Dermis lymphatic vessel endothelial cell (primary cell): ENCODE measurements around the gene PUS3. TPM values are rescaled to one million over a fixed set of nuclear protein-coding genes. Genes with fewer than 3 reads are reported as not detected.

Experiments
- total RNA-seq: library from RNA; depleted of rRNA; stranded (reverse); fragments of >200 nt; gene quantifications from 2 replicates; pipeline ENCODE4 v1.2.1, GENCODE V29; 2014

The PUS3 gene
- 7.4 and 13.1 TPM in 2 replicates for total RNA-seq

GRCh38 chr11:125902927-125903710, at the start of gene PUS3:
Gene PUS3 (minus strand): TSS chr11:125903206. CDS start chr11:125896284, 6,922 bp downstream.

GRCh38 chr11:125945797-125946520, 43.0 kb upstream of the PUS3 start, which contains the start of gene VSIG10L2:
Gene VSIG10L2 (plus strand): TSS chr11:125946044. CDS start chr11:125946056, 12 bp downstream.

DNA sequence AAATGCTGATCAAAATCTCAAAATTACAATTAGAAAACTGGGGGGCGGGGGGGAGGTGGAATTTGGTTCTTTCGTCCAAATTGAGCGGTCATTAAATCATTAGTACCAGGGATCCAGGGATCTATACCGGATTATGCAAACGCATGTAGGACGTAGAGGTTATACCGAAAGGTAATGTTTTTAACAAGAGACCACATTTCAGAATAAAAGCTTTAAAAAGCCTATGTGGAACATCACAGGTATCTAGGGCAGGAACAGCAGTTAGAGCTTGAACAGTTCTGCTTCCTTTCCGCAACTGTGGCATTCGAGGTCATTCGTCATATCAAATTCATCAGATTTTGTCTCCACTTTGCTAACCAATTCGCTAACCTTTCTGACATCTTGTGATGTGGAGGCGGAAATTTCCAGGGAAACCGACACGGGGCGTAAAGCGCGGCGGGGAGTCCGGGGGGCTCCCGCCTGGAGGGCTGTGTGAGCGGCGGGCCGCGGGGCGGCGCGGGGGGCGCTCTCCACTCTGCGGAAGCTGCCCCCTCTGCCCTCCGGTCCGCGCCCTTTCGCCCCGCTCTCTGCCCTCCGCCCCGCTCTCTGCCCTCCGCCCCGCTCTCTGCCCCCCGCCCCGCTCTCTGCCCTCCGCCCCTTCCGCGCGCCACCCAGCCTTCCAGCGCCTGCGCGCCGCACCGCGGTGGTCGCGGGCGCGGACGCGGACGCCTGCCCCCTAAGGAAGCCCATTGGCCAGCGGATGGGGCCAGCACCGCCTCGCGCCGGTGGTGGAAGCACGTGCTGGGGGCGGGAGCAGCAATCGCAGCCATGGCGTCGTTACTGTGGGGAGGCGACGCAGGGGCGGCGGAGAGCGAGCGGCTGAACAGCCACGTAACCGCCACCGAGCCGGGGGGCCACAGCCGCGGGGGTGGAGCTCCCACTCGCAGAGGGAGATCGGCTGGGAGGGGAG, 979 bp upstream of the PUS3 start, which contains the start of gene DDX25:
Gene DDX25 (plus strand): TSS at position 798 of the 949 bp plus-strand sequence. CDS start 10 bp downstream, at position 808.

DNA sequence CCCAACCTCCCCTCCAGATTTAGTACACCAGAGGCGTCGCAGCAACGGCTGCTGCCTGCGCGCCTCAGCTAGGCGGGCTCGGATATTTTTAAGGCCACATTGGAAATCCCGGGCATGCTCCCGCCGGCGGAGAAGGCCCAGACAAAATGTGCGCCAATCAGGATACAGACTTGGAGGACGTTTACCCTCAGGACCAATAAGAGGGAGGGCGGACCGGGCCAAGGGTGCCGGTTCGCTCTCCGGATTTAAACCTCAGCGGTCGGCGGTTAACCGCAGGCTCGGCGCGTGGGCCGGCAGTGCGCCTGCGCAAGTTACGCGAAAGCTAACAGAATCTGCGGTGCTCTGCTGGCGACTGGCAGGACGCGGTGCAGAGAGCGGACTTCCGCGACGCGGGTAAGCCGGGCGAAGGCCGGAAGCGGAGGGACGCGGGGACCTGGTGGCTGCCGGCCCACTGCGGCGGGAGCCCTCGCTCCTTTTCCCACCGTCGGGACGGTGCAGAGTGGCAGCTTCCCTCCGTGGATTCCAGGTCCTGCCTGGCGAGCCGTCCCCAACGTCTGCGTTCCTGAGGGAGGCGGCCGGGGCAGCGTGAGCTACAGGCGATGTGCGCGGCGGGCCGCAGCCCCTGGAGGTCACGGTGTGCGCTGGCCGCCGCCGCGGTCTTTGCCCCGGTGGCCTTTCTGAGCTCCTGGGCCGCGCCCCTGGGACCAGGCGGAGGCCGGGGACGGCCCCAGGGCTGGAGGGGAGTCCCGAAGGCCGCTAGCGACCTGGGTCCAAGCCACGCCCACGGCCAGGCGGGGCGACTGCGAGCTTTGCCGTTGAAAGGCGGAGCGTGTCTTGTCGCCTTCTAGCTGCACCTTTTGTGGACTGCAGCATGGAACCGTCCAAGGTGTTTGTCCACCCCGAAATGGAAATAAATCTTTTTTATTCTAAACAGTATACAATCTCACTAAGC, 15.4 kb downstream of the PUS3 start, which contains the start of gene HYLS1:
Gene HYLS1 (plus strand): TSS at position 296 of the 952 bp plus-strand sequence. CDS start 11,701 bp downstream, outside the sequence.

Other genes starting within 250 kb of the PUS3 start
- not detected in 2 replicates for gene ACRV1, start 222.4 kb downstream of the PUS3 start, total RNA-seq
- gene PATE1, start 156.9 kb downstream of the PUS3 start, total RNA-seq: not detected in 2 replicates
- gene PATE2, start 124.4 kb downstream of the PUS3 start, total RNA-seq: 0.22 TPM in 1 of 2 replicates, not detected in the other
- not detected in 2 replicates for gene PATE3, start 115.1 kb downstream of the PUS3 start, total RNA-seq
- not detected in 2 replicates for gene PATE4, start 69.9 kb downstream of the PUS3 start, total RNA-seq
- gene HYLS1, start 15.5 kb downstream of the PUS3 start, total RNA-seq: 6.9 and 7.4 TPM in 2 replicates
- gene DDX25, start 1.3 kb upstream of the PUS3 start, total RNA-seq: 0.11 TPM in 1 of 2 replicates, not detected in the other
- gene VSIG10L2, start 42.8 kb upstream of the PUS3 start, total RNA-seq: 0.09 TPM in 1 of 2 replicates, not detected in the other
- gene CDON, start 159.7 kb upstream of the PUS3 start, total RNA-seq: 1.8 and 2.3 TPM in 2 replicates